GM19193 (cell line): ENCODE measurements around the gene ARL4D.

ENCODE experiments used
- POLR2A ChIP-seq: IDR thresholded peaks from 4 replicates; pipeline ENCODE4 v1.6.1; 2011; ENCODE audit not compliant: insufficient read depth, insufficient read length; ENCODE audit errors: extremely low read depth

The ARL4D gene

DNA sequence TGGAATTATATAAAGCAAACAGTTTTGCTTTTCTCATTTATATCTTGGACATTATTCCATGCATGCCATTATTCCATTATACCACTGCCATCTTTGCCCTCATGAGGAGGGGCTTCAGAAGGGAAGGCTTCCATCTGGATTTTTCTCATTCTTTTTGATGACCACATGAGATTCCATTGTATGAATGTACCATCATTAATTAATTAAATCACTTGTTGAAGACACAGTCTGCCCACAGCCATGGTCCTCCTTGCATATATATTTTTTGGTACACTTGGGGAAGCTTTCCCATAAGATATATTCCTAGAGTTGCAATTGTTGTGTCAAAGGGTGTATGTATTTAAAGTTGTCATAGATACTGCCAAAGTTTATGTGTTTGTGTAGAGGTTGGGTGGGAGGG, 7.1 kb downstream of the ARL4D start:
- TF ChIP-seq POLR2A: no peak

- TF ChIP-seq POLR2A: no peak
Observed at GRCh38 chr17:43406676-43407645, 8.2 kb downstream of the ARL4D start.

DNA sequence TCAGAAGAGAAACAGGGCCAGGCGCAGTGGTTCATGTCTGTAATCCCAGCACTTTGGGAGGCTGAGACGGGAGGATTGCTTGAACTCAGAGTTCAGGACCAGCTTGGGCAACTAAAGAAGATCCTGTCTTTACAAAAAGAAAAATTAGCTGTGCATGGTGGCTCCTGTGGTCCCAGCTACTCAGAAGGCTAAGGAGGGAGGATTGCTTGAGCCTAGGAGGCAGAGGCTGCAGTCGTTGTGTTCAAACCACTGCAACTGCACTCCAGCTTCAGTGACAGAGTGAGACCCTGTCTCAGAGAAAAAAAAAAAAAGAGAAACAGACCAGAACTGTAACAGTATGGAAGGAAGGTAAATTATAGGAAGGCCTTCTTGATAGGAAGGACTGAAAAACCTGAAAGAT, 10.3 kb downstream of the ARL4D start:
- no peak for TF ChIP-seq POLR2A

GRCh38 chr17:43410557-43411368, 12.0 kb downstream of the ARL4D start:
- no peak for TF ChIP-seq POLR2A

DNA sequence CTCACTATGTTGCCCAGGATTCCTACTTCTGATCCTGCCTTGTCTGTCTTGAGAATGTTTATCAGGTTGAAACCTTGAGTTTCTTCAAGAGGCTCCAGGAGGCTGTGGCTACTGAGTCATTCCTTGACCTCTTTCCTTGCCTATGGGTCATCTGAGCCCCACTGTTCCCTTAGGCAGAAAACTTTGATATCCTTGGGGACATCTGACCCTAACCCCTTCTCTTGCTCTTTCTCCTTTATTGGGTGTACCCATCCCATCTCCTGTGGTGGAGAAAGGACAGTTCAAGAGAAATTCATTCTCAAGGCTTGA, 12.5 kb downstream of the ARL4D start:
- no peak for TF ChIP-seq POLR2A

- TF ChIP-seq POLR2A: no peak
Observed at GRCh38 chr17:43411749-43412148, 13.0 kb downstream of the ARL4D start.

GRCh38 chr17:43412166-43412565, 13.4 kb downstream of the ARL4D start:
- no peak for TF ChIP-seq POLR2A

DNA sequence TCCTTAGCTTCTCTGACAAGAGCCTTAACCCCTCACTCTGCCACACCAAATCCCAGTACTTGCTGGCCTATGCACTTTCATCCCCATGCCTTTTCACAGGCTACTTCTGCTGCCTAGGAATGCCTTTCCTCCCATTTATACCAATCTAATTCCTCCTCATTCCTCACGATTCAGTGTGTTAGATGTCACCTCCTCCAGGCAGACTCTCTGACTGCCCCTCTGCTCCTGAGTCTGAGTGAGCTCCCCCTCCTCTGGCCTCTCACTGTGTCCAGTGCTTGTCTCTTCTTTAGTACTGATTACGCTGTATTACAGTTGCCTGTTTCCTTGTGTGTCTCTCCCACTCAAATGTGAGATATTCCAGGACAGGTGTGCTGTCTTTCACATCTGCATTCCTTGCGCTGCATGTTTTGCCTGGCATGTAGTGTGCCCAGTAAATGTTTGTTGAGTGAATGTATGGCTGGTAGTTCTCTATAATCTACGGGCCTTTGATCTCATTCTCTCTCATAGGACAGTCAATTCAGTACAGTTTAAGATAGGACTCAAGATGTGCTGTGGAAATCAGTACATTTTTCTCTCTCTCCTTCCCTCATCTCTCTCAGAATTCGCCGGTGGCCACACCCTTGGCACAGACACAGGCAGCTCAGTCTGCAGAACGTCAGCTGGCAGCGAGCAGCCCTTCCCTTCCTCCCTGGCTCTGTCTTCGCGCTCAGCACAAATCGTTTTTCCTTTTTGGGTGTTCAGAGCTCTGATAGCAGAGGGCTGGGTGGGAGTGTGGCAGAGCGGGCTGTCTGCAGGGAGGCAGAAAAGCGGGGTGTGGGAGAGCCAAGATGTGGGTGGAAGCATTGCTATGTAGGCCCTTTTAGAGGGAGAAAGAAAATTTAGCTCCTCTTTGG, 18.5 kb downstream of the ARL4D start:
- TF ChIP-seq POLR2A: no peak

DNA sequence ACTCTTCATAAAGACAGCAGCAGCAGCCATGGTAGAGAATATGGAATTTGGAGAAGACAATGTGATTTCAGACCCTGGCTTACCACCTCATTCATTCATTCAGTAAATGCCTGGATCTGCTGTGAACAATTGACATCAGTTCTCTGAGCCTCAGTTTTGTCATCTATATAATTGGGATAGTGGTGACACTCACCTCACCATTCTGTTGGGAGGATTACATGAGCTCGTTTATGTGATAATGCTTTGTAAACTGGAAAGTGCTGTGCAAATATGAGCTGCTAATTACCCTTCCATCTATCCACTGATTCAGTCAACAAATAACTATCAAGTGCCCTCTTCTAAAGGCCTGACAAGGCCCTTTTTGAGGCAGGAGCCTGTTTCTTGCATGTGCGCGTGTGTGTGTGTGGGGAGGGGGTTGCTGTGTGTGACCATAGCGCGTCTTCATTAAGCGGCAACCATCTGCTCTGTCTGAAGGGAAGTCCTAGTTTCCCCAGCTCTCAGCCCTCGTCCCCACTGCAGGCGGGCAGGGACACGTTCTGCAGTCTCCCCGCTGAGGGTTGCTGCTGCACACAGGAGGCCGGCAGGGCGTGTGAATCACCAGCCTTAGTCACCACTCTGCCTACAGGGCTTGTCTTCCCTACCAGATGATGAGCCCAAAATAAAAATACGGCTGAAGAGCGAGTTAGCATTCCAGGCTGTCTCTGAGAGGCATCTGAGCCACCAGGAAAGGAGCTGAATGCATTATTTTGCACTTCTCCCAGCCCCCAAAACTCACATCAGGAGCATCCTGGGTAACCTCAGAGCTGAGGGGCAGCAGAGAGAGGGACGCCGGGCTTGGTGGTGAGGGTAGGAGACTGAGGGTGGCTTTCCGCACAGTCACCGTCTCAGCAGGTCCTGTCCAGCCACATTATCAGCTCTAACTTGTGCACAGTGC, 19.9 kb downstream of the ARL4D start:
- TF ChIP-seq POLR2A: no peak

DNA sequence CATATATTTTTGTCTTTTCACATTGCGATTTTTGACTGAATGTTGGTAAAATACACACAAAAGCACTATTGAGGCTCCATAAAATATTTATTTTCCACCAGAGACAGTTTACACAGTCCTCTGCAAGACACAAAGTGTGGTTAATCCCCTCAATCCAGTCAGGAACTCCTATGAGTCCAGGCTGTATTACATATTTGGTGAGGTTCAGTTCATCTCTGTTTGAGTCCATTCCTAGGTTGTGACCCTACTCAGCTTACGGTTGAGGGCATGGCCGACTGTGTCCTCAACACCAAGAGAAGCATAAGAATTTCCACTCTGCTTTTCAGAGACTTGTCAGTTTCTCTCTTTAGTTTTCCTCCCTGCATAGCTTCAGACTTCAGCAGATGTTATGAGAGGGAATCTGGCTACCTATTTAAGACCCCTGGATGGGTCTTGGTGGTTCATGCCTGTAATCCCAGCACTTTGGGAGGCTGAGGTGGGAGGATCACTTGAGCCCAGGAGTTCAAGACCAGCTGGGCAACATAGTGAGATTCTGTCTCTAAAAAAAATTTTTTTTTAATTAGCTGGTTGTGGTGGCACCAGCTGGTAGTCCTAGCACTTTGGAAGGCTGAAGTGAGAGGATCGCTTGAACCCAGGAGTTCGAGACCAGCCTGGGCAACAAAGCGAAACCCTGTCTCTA, 25.1 kb downstream of the ARL4D start:
- no peak for TF ChIP-seq POLR2A

GRCh38 chr17:43427362-43428043, 28.7 kb downstream of the ARL4D start:
- TF ChIP-seq POLR2A: no peak

GRCh38 chr17:43428524-43428923, 29.7 kb downstream of the ARL4D start:
- TF ChIP-seq POLR2A: no peak

DNA sequence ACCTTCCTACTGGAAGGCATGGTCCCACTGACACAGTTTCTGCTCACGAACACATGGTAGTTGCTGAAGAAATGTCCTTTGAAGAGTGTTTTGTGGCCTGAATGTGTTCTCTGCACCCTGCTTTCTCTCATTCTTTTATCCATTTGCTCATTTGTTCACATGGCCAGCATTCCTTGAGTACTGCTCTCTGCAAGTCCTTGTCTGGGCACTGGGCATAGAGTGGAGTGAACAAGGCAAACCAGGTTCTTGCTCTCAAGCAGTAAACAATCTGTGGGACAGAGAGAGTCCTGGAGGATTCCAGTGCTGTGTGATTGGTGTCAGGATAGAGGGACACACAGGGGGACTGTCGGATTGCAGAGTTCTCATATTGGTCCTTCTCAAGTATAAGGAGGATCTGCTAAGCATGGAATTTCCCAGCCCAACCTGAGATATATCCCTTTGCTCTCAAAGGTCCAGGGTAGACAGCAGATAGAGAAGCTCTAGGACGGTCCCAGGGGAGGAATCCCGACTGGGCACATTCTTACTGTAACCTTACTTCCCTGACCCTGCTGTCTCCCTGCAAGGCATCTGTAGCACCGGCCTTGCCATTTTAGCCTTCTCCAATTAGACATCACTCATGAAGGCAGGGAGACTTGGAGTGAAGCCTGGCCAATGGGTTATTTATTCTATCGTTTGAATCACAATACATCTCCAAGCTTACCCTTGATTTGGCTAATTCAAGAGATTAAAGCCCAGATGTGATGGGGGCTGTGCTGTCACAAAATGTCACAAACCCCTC, 32.3 kb downstream of the ARL4D start:
- TF ChIP-seq POLR2A: no peak
